ENCODE measurements around the gene SKI. TPM values are rescaled to one million over a fixed set of nuclear protein-coding genes. Genes with fewer than 3 reads are reported as not detected.
A peak's percentile ranks its signal among the peaks of the same experiment; 100 is the strongest.

The SKI gene
- total RNA-seq, 1 donor from 2014 or later = 62.0 TPM

DNA sequence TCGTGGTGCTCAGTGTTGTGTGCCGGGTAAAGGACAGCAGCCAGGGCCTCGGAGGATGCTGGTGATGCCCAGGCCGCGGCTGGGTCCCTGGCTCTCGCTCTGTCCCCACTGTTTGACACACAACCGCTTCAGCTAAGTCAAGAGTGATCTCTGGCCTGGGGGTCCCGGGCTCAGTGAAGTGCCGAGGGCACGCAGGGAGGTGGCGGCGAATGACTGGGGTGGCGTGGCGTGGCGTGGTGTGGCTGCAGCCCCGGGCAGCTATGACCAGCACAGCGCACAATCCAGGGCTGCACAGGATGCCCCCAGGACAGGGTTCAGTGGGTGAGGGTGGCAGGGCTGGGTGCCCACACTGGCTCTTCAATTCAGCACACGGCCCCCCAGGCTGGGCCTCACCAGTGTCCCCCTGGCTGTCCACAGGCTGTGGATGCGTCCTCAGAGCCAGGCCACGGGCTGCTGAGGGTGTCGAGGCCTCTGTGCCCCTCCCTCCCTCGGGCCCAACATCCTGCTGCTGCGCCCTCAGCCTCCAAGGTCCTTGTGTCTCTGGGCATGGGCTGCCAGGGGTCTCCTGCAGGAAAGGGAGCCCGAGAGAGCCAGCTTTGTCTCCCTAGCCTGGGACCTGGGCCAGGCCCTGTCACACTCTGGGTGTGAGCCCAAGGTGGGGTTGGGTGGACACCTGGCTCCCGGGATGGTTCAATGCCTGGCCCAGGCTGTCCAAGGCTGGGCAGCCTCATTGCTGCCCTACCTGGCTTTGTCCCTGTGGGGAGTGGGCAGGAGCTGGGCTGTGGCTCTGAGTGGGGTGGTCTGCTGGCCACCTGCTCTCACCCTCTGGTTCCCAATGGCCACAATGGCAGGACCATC lies 12.0 kb upstream of the SKI start:
- TF ChIP-seq, protein P1, sequence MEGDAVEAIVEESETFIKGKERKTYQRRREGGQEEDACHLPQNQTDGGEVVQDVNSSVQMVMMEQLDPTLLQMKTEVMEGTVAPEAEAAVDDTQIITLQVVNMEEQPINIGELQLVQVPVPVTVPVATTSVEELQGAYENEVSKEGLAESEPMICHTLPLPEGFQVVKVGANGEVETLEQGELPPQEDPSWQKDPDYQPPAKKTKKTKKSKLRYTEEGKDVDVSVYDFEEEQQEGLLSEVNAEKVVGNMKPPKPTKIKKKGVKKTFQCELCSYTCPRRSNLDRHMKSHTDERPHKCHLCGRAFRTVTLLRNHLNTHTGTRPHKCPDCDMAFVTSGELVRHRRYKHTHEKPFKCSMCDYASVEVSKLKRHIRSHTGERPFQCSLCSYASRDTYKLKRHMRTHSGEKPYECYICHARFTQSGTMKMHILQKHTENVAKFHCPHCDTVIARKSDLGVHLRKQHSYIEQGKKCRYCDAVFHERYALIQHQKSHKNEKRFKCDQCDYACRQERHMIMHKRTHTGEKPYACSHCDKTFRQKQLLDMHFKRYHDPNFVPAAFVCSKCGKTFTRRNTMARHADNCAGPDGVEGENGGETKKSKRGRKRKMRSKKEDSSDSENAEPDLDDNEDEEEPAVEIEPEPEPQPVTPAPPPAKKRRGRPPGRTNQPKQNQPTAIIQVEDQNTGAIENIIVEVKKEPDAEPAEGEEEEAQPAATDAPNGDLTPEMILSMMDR (conservative IDR thresholded peaks at IDR 0.05) = no peak
- no peaks in the 10 kb centered on the region for H3K4me1 Mint-ChIP-seq
- no peaks in the 10 kb centered on the region for H3K36me3 Mint-ChIP-seq (ENCODE audit: low read depth)
- H3K4me3 Mint-ChIP-seq = no peak overlapping the region
- no peak overlapping the region for H3K27ac Mint-ChIP-seq (ENCODE audit: unreplicated experiment)
- no peak for DNase-seq (ENCODE audit: low read depth, low spot score)
- no peaks in the 10 kb centered on the region for H3K27me3 Mint-ChIP-seq (ENCODE audit: low read depth)
- no peaks in the 10 kb centered on the region for H3K9me3 Mint-ChIP-seq

DNA sequence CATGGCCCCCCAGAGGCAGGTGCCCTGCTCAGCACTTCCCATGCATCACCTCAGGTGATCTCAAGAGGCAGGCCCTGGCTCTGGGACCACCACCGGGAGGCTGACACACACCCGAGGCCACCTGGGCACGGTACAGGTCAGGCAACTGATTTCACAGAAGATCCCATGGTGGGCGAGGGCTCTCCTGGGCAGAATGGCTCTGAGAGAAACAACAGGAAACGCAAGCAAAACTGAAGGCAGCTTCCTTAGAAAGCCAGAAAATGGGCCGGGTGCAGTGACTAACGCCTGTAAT lies 11.4 kb upstream of the SKI start:
- Mint-ChIP-seq H3K36me3 (ENCODE audit: low read depth) (no peaks in the 10 kb centered on the region), H3K4me3 (no peak overlapping the region), H3K9me3 (no peaks in the 10 kb centered on the region), H3K27me3 (ENCODE audit: low read depth) (no peaks in the 10 kb centered on the region), H3K27ac (ENCODE audit: unreplicated experiment) (no peak overlapping the region), H3K4me1 (no peaks in the 10 kb centered on the region)
- DNase-seq (ENCODE audit: low read depth, low spot score) = no peak
- TF ChIP-seq, protein P1 (conservative IDR thresholded peaks at IDR 0.05) = no peak

DNA sequence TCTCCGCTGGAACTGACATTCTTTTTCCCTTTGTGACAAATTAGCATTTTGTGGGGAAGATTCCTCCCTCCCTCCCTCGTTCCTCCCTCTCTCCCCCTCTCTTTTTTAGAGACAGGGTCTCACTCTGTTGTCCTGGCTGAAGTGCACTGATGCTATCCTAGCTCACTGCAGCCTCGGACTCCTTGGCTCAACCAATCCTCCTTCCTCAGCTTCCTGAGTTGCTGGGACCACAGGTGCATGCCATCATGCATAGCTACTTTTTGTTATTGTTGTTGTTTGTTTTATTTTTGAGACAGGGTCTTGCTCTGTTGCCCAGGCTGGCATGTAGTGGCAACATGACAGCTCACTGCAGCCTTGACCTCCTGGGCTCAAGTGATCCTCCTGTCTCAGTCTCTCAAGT lies 6.8 kb upstream of the SKI start:
- no peak for DNase-seq (ENCODE audit: low read depth, low spot score)
- Mint-ChIP-seq H3K27ac (ENCODE audit: unreplicated experiment) (no peak overlapping the region), H3K9me3 (no peaks in the 10 kb centered on the region), H3K36me3 (ENCODE audit: low read depth) (no peaks in the 10 kb centered on the region), H3K27me3 (ENCODE audit: low read depth) (no peaks in the 10 kb centered on the region), H3K4me3 (no peak overlapping the region), H3K4me1 (peaks cover 5% of the 10 kb centered on the region)
- TF ChIP-seq, protein P1 (conservative IDR thresholded peaks at IDR 0.05) = no peak

DNA sequence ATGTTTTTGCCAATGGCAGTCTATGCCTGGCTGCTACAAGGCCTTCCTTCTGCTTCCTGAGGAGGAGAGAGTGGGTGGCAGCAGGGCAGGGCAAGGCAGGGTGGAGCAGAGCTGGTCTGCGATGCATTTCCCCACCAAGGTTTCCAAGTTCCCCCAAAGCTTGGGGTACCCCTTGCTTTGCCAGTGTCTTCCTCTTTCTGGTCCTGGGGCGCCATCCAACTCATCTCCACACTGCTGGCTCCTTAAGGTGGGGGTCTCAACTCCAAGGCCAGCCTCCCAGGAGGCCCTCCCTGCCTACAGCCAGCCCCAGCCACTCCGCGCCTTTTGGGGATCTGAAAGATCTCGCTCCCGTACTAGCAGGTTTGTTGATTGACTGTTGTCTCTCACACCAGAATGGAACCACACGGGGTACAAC lies 3.9 kb upstream of the SKI start:
- Mint-ChIP-seq H3K27ac (ENCODE audit: unreplicated experiment) (no peak overlapping the region), H3K9me3 (no peaks in the 10 kb centered on the region), H3K36me3 (ENCODE audit: low read depth) (no peaks in the 10 kb centered on the region), H3K4me3 (no peak overlapping the region), H3K27me3 (ENCODE audit: low read depth) (no peaks in the 10 kb centered on the region), H3K4me1 (peaks cover 10% of the 10 kb centered on the region)
- no peak for DNase-seq (ENCODE audit: low read depth, low spot score)
- TF ChIP-seq, protein P1 (conservative IDR thresholded peaks at IDR 0.05) = no peak

DNA sequence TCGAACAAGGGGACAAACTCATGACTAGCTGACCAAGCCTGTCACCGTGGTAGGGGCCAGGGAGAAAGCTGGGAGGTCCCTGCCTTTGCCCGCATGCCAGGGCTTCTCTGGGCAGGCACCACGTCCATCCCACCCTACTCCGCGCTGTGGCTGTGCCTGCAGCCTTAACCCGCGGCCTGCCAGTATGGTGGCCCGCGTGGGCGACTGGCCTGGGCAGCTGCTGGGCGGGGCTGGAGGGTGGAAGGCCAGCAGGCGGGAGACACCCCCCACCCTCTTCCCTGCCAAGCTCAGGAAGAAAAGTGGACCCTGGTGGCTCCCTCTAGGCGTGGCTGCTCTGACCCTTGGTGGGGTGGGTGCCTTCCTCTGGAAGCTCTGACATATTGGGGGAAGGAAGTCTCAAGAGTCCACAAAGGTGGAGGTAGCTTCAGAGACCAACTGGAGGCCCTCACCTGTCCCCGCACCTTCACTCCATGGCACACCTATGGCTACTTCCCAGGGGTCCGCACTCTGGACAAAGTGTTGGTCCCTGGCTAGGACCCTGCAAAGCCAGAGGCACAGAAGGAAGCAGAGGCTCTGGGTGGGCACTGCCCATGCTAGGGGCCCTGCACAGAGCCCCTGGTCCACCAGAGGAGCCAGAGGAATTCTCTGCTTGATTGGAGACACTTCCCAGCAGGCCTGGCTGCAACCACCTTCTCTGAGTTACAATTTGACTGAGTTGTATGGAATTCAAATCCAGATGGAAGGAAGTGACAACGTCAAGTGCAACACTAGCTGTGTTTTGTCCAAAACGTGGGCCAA lies 3.3 kb upstream of the SKI start:
- TF ChIP-seq, protein P1 (conservative IDR thresholded peaks at IDR 0.05) = no peak
- Mint-ChIP-seq H3K36me3 (ENCODE audit: low read depth) (no peaks in the 10 kb centered on the region), H3K27ac (ENCODE audit: unreplicated experiment) (no peak overlapping the region), H3K27me3 (ENCODE audit: low read depth) (no peaks in the 10 kb centered on the region), H3K9me3 (no peaks in the 10 kb centered on the region), H3K4me1 (peaks cover 15% of the 10 kb centered on the region), H3K4me3 (peak overlapping the region; percentile 80)
- no peak for DNase-seq (ENCODE audit: low read depth, low spot score)

All from neural crest cell (in vitro differentiated cells).